Ramos (cell line): Measurements from ENCODE around the gene CIC.

ENCODE experiments used
- in situ Hi-C: fragments of 300-500 bp; cut with MboI; formaldehyde crosslinking; loops from one replicate; pipeline ENCODE4 v1.14.3; 2022; ENCODE audit warnings: low sequenced_read_pairs; ENCODE audit not compliant: unreplicated experiment

The CIC gene

GRCh38 chr19:42268704-42269477 is at the start of gene CIC:
CIC (plus strand) TSS chr19:42269252; CDS start chr19:42271784, 2,532 bp downstream.
- in situ Hi-C loops, result loop anchor here (25.0 kb wide), 1 partner anchor 1482 kb away; the partner anchor contains the start of genes EGLN2, MIA and RAB4B

- in situ Hi-C loops, result no loop called here
These were observed 49.0 kb upstream of the CIC start, which contains the start of gene ZNF526 for GRCh38 chr19:42219812-42220750. ZNF526 (plus strand) TSS chr19:42220312; CDS start chr19:42224404, 4,092 bp downstream.

- in situ Hi-C loops, result no loop called here
These were observed 48.3 kb upstream of the CIC start for GRCh38 chr19:42220751-42221097.

DNA sequence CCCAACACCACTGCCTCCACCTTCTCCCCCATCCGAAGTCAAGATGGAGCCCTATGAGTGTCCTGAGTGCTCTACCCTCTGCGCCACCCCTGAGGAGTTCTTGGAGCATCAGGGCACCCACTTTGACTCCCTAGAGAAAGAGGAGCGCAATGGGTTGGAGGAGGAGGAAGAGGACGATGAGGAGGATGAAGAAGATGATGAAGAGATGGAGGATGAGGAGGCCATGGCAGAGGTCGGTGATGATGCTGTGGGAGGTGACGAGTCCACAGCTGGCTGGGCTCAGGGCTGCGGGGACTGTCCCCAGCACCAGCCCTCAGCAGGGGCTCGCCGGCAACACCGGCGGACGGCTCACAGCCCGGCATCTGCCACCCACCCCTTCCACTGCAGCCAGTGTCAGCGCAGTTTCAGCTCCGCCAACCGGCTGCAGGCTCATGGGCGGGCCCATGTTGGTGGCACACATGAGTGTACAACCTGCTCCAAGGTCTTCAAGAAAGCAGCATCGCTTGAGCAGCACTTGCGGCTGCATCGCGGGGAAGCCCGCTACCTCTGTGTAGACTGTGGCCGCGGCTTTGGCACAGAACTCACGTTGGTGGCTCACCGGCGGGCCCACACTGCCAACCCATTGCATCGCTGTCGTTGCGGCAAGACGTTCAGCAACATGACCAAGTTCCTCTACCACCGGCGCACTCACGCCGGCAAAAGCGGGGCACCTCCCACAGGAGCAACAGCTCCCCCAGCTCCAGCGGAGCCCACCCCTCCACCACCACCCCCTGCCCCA is 43.9 kb upstream of the CIC start:
- in situ Hi-C loops, result no loop called here

DNA sequence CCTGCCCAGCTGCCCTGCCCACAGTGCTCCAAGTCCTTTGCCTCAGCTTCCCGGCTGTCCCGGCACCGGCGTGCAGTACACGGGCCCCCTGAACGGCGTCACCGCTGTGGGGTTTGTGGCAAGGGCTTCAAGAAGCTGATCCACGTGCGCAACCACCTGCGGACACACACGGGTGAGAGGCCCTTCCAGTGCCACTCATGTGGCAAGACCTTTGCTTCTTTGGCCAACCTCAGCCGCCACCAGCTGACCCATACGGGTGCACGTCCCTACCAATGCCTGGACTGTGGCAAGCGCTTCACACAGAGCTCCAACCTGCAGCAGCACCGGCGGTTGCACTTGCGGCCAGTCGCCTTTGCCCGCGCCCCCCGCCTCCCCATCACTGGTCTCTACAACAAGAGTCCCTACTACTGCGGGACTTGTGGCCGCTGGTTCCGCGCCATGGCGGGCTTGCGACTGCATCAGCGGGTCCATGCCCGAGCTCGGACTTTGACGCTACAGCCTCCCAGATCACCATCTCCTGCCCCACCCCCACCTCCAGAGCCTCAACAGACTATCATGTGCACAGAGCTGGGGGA is 43.2 kb upstream of the CIC start:
- in situ Hi-C loops, result no loop called here

DNA sequence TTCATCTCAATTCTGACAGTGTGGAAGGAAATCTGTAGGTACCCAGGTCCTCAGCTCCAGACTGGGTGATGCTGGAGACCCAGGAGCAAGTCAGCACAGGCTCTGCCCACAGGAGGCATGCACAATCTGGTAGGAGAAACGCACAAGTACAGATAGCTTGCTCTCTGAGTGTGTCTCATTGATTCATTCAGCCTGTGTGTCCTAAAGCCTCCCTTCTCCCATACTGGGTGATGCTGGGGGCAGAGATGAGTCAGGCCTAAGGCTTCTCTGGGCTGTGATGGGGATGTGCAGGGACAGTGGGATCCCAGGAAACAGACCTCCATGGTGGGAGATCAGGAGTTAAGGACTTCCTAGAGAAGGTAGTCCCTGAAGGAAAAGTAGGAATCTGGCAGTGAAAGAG is 42.2 kb upstream of the CIC start:
- in situ Hi-C loops, result no loop called here

DNA sequence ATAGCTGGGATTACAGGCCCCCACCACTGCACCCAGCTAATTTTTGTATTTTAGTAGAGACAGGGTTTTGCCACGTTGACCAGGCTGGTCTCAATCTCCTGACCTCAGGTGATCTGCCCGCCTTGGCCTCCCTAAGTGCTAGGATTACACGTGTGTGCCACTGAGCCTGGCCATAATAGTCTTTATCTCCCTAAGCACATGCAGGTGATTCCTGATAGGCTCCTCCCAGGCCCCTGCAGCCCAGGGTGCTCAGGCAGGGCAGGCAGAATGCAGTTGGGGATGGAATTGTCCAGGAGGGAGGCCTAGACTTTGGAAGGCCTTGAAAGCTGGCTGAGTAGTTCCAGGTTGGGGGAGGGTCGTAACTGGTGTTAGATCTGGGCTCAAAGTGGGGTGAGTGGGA is 40.4 kb upstream of the CIC start:
- in situ Hi-C loops, result no loop called here

GRCh38 chr19:42229301-42229854 is 39.7 kb upstream of the CIC start:
- in situ Hi-C loops, result no loop called here

- in situ Hi-C loops, result no loop called here
These were observed 39.1 kb upstream of the CIC start for GRCh38 chr19:42229855-42230351.

- in situ Hi-C loops, result no loop called here
These were observed 38.5 kb upstream of the CIC start for GRCh38 chr19:42230571-42230970.

DNA sequence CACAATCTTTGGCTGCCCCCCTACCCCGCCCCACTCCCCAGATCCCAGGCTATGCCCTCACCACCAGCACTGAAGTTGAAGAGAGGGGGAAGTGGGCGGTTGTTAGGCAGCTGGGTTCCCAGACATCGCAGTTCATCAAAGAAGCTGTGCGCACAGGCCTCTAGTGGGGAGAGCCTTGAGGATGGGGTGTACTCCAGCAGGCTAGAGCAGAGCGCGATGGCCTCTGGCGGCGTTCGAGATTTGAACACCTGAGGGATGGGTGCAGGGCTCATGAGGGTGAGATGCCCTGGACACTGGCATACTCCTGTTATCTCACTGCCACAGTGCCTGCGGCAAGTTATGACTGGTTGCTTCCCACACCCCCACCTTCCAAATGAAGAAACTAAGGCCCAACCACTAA is 36.6 kb upstream of the CIC start:
- in situ Hi-C loops, result no loop called here

DNA sequence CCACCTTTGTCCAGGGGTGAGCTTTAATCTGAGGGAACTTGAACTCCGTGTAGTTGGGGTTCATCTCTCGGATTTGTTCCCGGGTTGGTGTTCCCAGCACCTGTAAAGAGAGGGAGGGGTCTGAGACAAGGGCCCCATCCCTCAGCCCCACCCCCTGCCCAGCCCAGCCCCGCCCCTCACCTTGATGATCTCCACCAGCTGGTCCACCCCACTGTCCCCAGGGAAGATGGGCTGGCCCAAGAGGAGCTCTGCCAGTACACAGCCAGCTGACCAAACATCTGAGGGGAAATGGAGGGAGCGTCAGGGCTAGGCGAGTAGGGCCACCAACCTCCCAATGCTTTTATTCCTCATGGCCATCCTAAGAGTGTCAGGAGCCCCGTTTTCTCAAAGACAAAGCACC is 35.9 kb upstream of the CIC start:
- in situ Hi-C loops, result no loop called here

GRCh38 chr19:42233678-42234292 is 35.3 kb upstream of the CIC start:
- in situ Hi-C loops, result no loop called here

- in situ Hi-C loops, result no loop called here
These were observed 34.7 kb upstream of the CIC start for GRCh38 chr19:42234364-42234763.

DNA sequence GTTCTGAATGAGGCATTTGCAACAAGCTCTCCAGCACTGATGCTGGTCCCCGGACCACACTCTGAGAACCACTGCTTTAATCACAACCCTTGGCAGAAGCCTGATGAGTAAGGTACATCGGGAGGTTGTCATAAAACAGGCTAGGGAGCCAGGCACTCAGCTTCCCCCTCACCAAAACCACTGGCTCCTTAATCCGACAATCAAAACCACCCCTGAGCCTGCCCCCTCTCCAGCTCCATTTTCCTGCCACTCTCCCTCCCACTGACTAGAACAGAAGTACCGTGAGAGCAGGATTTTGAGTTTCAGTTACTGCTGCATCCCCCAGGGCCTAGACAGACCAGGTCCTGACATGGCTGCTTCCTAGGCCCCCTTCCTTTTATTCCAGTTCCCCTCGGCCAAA is 33.9 kb upstream of the CIC start:
- in situ Hi-C loops, result no loop called here

DNA sequence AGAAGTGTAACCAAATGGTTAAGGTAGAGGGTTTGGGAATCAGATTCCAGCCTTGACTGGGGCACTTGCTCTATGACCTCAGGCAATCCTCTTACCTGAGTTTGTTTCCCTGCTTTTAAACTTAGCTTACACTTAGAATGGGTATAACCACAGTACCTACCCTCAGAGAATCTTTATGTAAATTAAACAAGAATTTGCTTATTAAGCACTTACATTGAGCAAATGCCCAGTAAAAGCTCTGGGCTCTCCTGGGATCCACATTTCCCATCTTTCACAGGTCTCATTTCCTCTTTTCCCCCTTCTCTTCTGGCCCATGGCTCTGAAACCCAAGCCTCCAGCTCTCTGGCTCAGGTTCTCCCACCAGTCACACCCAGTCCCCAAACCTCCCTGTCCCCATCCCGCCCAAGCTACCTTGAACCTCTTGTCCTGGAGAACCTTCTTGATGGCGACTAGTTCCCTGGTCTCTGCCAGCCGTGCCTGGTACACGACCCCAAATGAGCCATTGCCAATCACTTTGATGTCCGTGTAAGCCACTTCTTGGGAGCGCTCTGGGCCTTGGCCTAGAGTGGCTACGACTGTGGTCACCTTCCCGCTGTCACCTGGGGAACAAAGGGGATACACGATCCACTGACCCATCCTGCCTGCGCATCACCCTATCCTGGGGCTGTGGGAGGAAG is 29.4 kb upstream of the CIC start:
- in situ Hi-C loops, result no loop called here

GRCh38 chr19:42241279-42241678 is 27.8 kb upstream of the CIC start:
- in situ Hi-C loops, result no loop called here

DNA sequence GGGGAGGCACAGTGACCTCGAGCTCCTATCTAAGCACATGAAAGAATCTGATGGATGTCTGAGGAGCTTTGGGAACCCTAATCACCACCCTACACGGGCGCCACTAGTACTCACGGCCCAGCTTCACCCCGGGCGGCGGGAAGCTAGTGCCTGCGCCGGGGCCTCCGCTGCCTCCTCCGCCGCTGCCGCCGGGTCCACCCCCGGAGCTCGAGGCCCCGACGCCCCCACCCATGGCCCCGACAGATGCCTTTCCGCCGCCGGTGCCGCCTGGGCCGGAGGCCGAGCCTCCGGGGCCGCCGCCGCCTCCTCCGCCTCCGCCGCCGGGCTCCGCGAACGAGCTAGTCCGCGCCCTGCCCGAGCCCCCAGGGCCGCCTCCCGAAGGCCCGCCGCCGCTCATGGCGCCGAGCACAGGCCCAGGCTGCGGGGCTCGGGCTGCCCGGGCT is 27.0 kb upstream of the CIC start:
- in situ Hi-C loops, result no loop called here
